CD4-positive, alpha-beta T cell treated with Interferon gamma for 1 hour (primary cell): ENCODE results near the gene ENTPD2.

Source experiments
- DNase-seq: peaks from one replicate; pipeline ENCODE4 v3.0.0-alpha.2; 2020

ENTPD2 gene

GRCh38 chr9:137014166-137014565, 39.7 kb downstream of the ENTPD2 start:
- no peak for DNase-seq

- no peak for DNase-seq
Observed at GRCh38 chr9:137013571-137013940, 40.3 kb downstream of the ENTPD2 start.

- no peak for DNase-seq
Observed at GRCh38 chr9:137012694-137013570, 40.9 kb downstream of the ENTPD2 start.

- no peak for DNase-seq
Observed at GRCh38 chr9:137011907-137012675, 41.8 kb downstream of the ENTPD2 start.

GRCh38 chr9:137011156-137011555, 42.7 kb downstream of the ENTPD2 start:
- no peak for DNase-seq

GRCh38 chr9:137009938-137010732, 43.7 kb downstream of the ENTPD2 start:
- DNase-seq: no peak

GRCh38 chr9:137009217-137009616, 44.6 kb downstream of the ENTPD2 start:
- no peak for DNase-seq

- DNase-seq: no peak
Observed at GRCh38 chr9:137008312-137008711, 45.5 kb downstream of the ENTPD2 start.

GRCh38 chr9:137007816-137008270, 46.0 kb downstream of the ENTPD2 start:
- no peak for DNase-seq

GRCh38 chr9:137007108-137007815, 46.6 kb downstream of the ENTPD2 start:
- DNase-seq: no peak

- DNase-seq: no peak
Observed at GRCh38 chr9:137006116-137007003, 47.5 kb downstream of the ENTPD2 start.

GRCh38 chr9:137004285-137004684, 49.6 kb downstream of the ENTPD2 start:
- peak; percentile 13 for DNase-seq

- DNase-seq: no peak
Observed at GRCh38 chr9:137002646-137003041, 51.2 kb downstream of the ENTPD2 start.

- DNase-seq: no peak
Observed at GRCh38 chr9:137001857-137002645, 51.8 kb downstream of the ENTPD2 start.

GRCh38 chr9:137000177-137000930, 53.5 kb downstream of the ENTPD2 start:
- no peak for DNase-seq
